ENCODE results near the gene GRPEL2. TPM values are rescaled to one million over a fixed set of nuclear protein-coding genes. Genes with fewer than 3 reads are reported as not detected.

GRPEL2 gene
- 8.4 to 10.1 TPM (median 8.6 TPM) in 5 replicates for total RNA-seq (2022; extraction: Qiagen RNA extraction)

GRCh38 chr5:149345147-149345891 is at the start of gene GRPEL2:
Gene GRPEL2, plus strand, starts transcription at chr5:149345499. Its CDS starts 41 bp downstream, at chr5:149345540.

GRCh38 chr5:149357370-149358293 is 12.3 kb downstream of the GRPEL2 start, which contains the start of gene PCYOX1L:
Gene PCYOX1L, plus strand, starts transcription at chr5:149358046. Its CDS starts 23 bp downstream, at chr5:149358069.

GRCh38 chr5:149379177-149379761 is 34.0 kb downstream of the GRPEL2 start, which contains the start of gene IL17B:
Gene IL17B, minus strand, starts transcription at chr5:149379292. Its CDS starts 67 bp downstream, at chr5:149379225.

Other genes with a start within 250 kb of the GRPEL2 start
- gene ABLIM3, start 204.0 kb upstream of the GRPEL2 start, total RNA-seq (2022; extraction: Qiagen RNA extraction), result 16.8 to 25.1 TPM (median 21.0 TPM) in 5 replicates
- gene AFAP1L1, start 73.6 kb upstream of the GRPEL2 start, total RNA-seq (2022; extraction: Qiagen RNA extraction), result 10.3 to 15.2 TPM (median 13.4 TPM) in 5 replicates
- 2.2 to 3.2 TPM (median 3.0 TPM) in 5 replicates for gene PCYOX1L, start 12.5 kb downstream of the GRPEL2 start, total RNA-seq (2022; extraction: Qiagen RNA extraction)
- gene IL17B, start 33.8 kb downstream of the GRPEL2 start, total RNA-seq (2022; extraction: Qiagen RNA extraction), result not detected in 5 replicates
- gene CSNK1A1, start 205.9 kb downstream of the GRPEL2 start, total RNA-seq (2022; extraction: Qiagen RNA extraction), result 140 to 177 TPM (median 171 TPM) in 5 replicates
- gene ARHGEF37, start 236.0 kb downstream of the GRPEL2 start, total RNA-seq (2022; extraction: Qiagen RNA extraction), result 2.1 to 2.7 TPM (median 2.5 TPM) in 5 replicates